GM23338 (cell line): ENCODE measurements around the gene ZSCAN5A. TPM values are rescaled to one million over a fixed set of nuclear protein-coding genes. Genes with fewer than 3 reads are reported as not detected.

Source experiments
- ATAC-seq: fragments of 200-7000 bp; cut with Tn5 transposase; 3 replicates; pipeline ENCODE4 v1.9.1; 2020
- DNase-seq: peaks from one replicate; pipeline ENCODE4 v3.0.0-alpha.2; 2015; ENCODE audit warnings: low spot score
- H2AFZ ChIP-seq: fragments of 200-600 bp; sonication (generic); 2 replicates; pipeline ENCODE4 v1.8.0; 2016; ENCODE audit warnings: antibody characterized with exemption, mild to moderate bottlenecking, moderate library complexity
- H3F3A ChIP-seq: fragments of 200-600 bp; sonication (generic); replicated peaks from 2 replicates; pipeline ENCODE4 v1.8.0; 2017; ENCODE audit warnings: antibody characterized with exemption, mixed run types, low read depth
- H3K27ac ChIP-seq: fragments of 200-600 bp; sonication (generic); 2 replicates; pipeline ENCODE4 v1.6.1; 2016; ENCODE audit warnings: low read depth
- H3K27me3 ChIP-seq: fragments of 200-600 bp; sonication (generic); 2 replicates; pipeline ENCODE4 v1.8.0; 2016; ENCODE audit warnings: mild to moderate bottlenecking, mixed run types, moderate library complexity; ENCODE audit not compliant: insufficient read depth
- H3K36me3 ChIP-seq: fragments of 200-600 bp; sonication (generic); 2 replicates; pipeline ENCODE4 v1.8.0; 2016; ENCODE audit warnings: mild to moderate bottlenecking; ENCODE audit not compliant: insufficient read depth
- H3K4me1 ChIP-seq: fragments of 200-600 bp; sonication (generic); 2 replicates; pipeline ENCODE4 v1.8.0; 2016; ENCODE audit warnings: mild to moderate bottlenecking, moderate library complexity; ENCODE audit not compliant: insufficient read depth
- H3K4me2 ChIP-seq: fragments of 200-600 bp; sonication (generic); 2 replicates; pipeline ENCODE4 v1.7.1; 2017; ENCODE audit warnings: mixed run types
- H3K4me3 ChIP-seq: fragments of 200-600 bp; sonication (generic); 2 replicates; pipeline ENCODE4 v1.6.1; 2016; ENCODE audit warnings: mixed run types
- H3K79me2 ChIP-seq: fragments of 200-600 bp; sonication (generic); replicated peaks from 2 replicates; pipeline ENCODE4 v1.8.0; 2017; ENCODE audit warnings: mild to moderate bottlenecking; ENCODE audit not compliant: insufficient read depth
- H3K9me2 ChIP-seq: fragments of 200-600 bp; sonication (generic); 2 replicates; pipeline ENCODE4 v1.8.0; 2017; ENCODE audit not compliant: insufficient read depth
- H4K20me1 ChIP-seq: fragments of 200-600 bp; sonication (generic); replicated peaks from 2 replicates; pipeline ENCODE4 v1.8.0; 2017; ENCODE audit warnings: mild to moderate bottlenecking; ENCODE audit not compliant: insufficient read depth
- H3K27ac Mint-ChIP-seq: 2 replicates; pipeline ENCODE4 v1.8.0; 2020; ENCODE audit warnings: inconsistent platforms, mild to moderate bottlenecking, moderate library complexity, mixed read lengths
- H3K27me3 Mint-ChIP-seq: 3 replicates; pipeline ENCODE4 v1.8.0; 2022; ENCODE audit warnings: low read depth, mild to moderate bottlenecking, moderate library complexity, mixed read lengths, inconsistent platforms; ENCODE audit not compliant: insufficient read depth, poor library complexity
- H3K36me3 Mint-ChIP-seq: 3 replicates; pipeline ENCODE4 v1.8.0; 2021; ENCODE audit warnings: low read depth, mild to moderate bottlenecking, inconsistent platforms, moderate library complexity, mixed read lengths
- H3K4me1 Mint-ChIP-seq: 3 replicates; pipeline ENCODE4 v1.8.0; 2020; ENCODE audit warnings: mild to moderate bottlenecking, inconsistent platforms, mixed read lengths
- H3K4me3 Mint-ChIP-seq: 3 replicates; pipeline ENCODE4 v1.8.0; 2021; ENCODE audit warnings: moderate library complexity, mild to moderate bottlenecking, inconsistent platforms, mixed read lengths
- H3K9me3 Mint-ChIP-seq: 3 replicates; pipeline ENCODE4 v1.8.0; 2020; ENCODE audit warnings: moderate library complexity, mild to moderate bottlenecking, inconsistent platforms, mixed read lengths
- CREB1 ChIP-seq: fragments of 250-450 bp; sonication (Bioruptor Pico); IDR thresholded peaks from 2 replicates; pipeline ENCODE4 v1.5.0; 2020; ENCODE audit warnings: low read depth, mild to moderate bottlenecking, moderate library complexity
- ETS1 ChIP-seq: IDR thresholded peaks from 2 replicates; pipeline ENCODE4 v1.6.1; 2016; ENCODE audit warnings: antibody characterized with exemption
- EZH2 ChIP-seq: fragments of 200-600 bp; sonication (generic); IDR thresholded peaks from one replicate; pipeline ENCODE4 v1.8.0; 2017; ENCODE audit warnings: antibody characterized with exemption, mild to moderate bottlenecking, low read depth; ENCODE audit not compliant: unreplicated experiment
- EZH2phosphoT487 ChIP-seq: fragments of 200-600 bp; sonication (generic); IDR thresholded peaks from one replicate; pipeline ENCODE4 v1.8.1; 2018; ENCODE audit warnings: antibody characterized with exemption; ENCODE audit not compliant: unreplicated experiment
- JUNB ChIP-seq: IDR thresholded peaks from one replicate; pipeline ENCODE4 v1.6.1; 2016; ENCODE audit warnings: antibody characterized with exemption; ENCODE audit not compliant: unreplicated experiment
- NANOG ChIP-seq: IDR thresholded peaks from 2 replicates; pipeline ENCODE4 v1.6.1; 2016; ENCODE audit warnings: antibody characterized with exemption, borderline replicate concordance
- POLR2AphosphoS5 ChIP-seq: IDR thresholded peaks from 2 replicates; pipeline ENCODE4 v1.6.1; 2016; ENCODE audit warnings: antibody characterized with exemption, low read depth
- STAT1 ChIP-seq: IDR thresholded peaks from one replicate; pipeline ENCODE4 v1.6.1; 2016; ENCODE audit warnings: antibody characterized with exemption; ENCODE audit not compliant: unreplicated experiment
- ZNF114 ChIP-seq: fragments of 250-450 bp; sonication (Bioruptor Pico); IDR thresholded peaks from 2 replicates; pipeline ENCODE4 v1.5.0; 2020; ENCODE audit warnings: mild to moderate bottlenecking, moderate library complexity
- ZNF331 ChIP-seq: fragments of 250-450 bp; sonication (Bioruptor Pico); IDR thresholded peaks from 2 replicates; pipeline ENCODE4 v1.5.0; 2020; ENCODE audit warnings: low read depth, mild to moderate bottlenecking, moderate library complexity
- polyA plus RNA-seq: library from polyadenylated mRNA; unstranded; fragments of >200 nt; fragmentation: Nextera tagmentation; extraction: Ambion mirVana; gene quantifications from 2 replicates; pipeline ENCODE4 v1.2.1, GENCODE V29; 2016
- total RNA-seq: library from RNA; depleted of rRNA; stranded (reverse); fragments of >200 nt; shearing (Covaris generic); gene quantifications from 2 replicates; pipeline ENCODE4 v1.2.3, GENCODE V29; 2014
- TF ChIP-seq, protein P1 (sequence below), 2 experiments: fragments of 200-600 bp in 1 of 2; sonication (generic) in 1 of 2; conservative IDR thresholded peaks; 2 replicates each; pipeline versions ENCODE4 v1.5.1 to v1.6.1; 2016 to 2017; ENCODE audit warnings: antibody characterized with exemption in 2 of 2, low read depth in 2 of 2, mild to moderate bottlenecking in 2 of 2, moderate library complexity in 1 of 2
- TF ChIP-seq, protein P2 (sequence below): fragments of 250-450 bp; sonication (Bioruptor Pico); IDR thresholded peaks from 2 replicates; pipeline ENCODE4 v1.5.0; 2020; ENCODE audit warnings: mild to moderate bottlenecking, moderate library complexity
- TF ChIP-seq, protein P3 (sequence below): IDR thresholded peaks from one replicate; pipeline ENCODE4 v1.6.1; 2018; ENCODE audit warnings: antibody characterized with exemption; ENCODE audit not compliant: unreplicated experiment

Gene ZSCAN5A
- total and polyA plus RNA-seq, 2 experiments from 2014 or later, result 10.2 to 12.5 TPM

DNA sequence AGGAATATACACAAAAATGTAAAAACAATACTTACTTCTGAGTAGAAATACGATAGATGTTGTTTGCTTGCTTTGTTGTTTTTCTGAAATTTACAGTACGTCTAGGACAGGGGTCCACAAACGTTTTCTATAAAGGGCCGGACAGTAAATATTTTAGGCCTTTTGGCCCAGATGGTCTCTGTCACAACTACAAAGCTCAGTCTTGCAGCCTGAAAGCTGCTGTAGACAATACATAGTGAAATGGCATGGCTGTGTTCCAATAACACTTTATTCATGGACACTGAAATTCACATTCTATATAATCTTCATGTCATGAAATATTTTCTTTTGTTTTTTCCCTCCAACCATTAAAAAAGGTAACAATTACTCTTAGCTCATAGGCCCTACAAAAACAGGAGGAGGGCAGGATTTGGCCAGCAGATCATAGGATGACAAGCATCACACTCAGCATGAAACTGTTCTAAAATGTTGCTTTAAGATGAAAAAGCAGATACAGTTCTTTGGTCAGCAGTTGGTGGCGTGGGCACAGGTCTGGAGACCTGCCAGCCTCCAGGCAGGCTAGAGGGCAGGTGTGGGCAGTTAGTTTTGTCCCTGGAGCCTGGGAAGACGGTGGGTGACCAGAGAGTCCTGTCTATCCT lies 42.4 kb downstream of the ZSCAN5A start, which contains the start of gene EDDM13:
Gene EDDM13 (plus strand): TSS at position 588 of the 638 bp plus-strand sequence. CDS start 87 bp downstream, outside the sequence.
- H3K36me3 Mint-ChIP-seq, result peaks cover 4% of the 10 kb centered on the region; the same call in 1 of the 3 replicates
- Histone ChIP-seq H3K4me3 (no peak within 1 kb of the TSS), H3F3A (no peaks in the 10 kb centered on the region), H2AFZ (no peak within 1 kb of the TSS), H3K27ac (no peak within 1 kb of the TSS), H3K27me3 (no peaks in the 10 kb centered on the region), H3K36me3 (0 out of 2 replicates have a peak, but pooled peaks cover 3% of the 10 kb centered on the region), H3K4me2 (no peak within 1 kb of the TSS), H3K79me2 (no peaks in the 10 kb centered on the region), H4K20me1 (no peaks in the 10 kb centered on the region), H3K4me1 (no peaks in the 10 kb centered on the region), H3K9me2 (no peaks in the 10 kb centered on the region)
- no peak for ATAC-seq
- H3K4me1 Mint-ChIP-seq, result no peaks in the 10 kb centered on the region
- peaks cover 3% of the 10 kb centered on the region; the same call in 2 of the 3 replicates for H3K9me3 Mint-ChIP-seq
- DNase-seq, result no peak
- H3K27ac Mint-ChIP-seq, result no peak within 1 kb of the TSS
- no peak for TF ChIP-seq ETS1
- TF ChIP-seq CREB1, result no peak
- no peak for TF ChIP-seq ZNF114
- TF ChIP-seq STAT1, result no peak
- no peak for TF ChIP-seq EZH2
- TF ChIP-seq, protein P1, sequence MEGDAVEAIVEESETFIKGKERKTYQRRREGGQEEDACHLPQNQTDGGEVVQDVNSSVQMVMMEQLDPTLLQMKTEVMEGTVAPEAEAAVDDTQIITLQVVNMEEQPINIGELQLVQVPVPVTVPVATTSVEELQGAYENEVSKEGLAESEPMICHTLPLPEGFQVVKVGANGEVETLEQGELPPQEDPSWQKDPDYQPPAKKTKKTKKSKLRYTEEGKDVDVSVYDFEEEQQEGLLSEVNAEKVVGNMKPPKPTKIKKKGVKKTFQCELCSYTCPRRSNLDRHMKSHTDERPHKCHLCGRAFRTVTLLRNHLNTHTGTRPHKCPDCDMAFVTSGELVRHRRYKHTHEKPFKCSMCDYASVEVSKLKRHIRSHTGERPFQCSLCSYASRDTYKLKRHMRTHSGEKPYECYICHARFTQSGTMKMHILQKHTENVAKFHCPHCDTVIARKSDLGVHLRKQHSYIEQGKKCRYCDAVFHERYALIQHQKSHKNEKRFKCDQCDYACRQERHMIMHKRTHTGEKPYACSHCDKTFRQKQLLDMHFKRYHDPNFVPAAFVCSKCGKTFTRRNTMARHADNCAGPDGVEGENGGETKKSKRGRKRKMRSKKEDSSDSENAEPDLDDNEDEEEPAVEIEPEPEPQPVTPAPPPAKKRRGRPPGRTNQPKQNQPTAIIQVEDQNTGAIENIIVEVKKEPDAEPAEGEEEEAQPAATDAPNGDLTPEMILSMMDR (conservative IDR thresholded peaks at IDR 0.05; ENCODE audit: low read depth in 2 of 2), result no peak
- TF ChIP-seq JUNB, result no peak
- no peak for TF ChIP-seq POLR2AphosphoS5
- TF ChIP-seq EZH2phosphoT487, result no peak
- TF ChIP-seq, protein P2, sequence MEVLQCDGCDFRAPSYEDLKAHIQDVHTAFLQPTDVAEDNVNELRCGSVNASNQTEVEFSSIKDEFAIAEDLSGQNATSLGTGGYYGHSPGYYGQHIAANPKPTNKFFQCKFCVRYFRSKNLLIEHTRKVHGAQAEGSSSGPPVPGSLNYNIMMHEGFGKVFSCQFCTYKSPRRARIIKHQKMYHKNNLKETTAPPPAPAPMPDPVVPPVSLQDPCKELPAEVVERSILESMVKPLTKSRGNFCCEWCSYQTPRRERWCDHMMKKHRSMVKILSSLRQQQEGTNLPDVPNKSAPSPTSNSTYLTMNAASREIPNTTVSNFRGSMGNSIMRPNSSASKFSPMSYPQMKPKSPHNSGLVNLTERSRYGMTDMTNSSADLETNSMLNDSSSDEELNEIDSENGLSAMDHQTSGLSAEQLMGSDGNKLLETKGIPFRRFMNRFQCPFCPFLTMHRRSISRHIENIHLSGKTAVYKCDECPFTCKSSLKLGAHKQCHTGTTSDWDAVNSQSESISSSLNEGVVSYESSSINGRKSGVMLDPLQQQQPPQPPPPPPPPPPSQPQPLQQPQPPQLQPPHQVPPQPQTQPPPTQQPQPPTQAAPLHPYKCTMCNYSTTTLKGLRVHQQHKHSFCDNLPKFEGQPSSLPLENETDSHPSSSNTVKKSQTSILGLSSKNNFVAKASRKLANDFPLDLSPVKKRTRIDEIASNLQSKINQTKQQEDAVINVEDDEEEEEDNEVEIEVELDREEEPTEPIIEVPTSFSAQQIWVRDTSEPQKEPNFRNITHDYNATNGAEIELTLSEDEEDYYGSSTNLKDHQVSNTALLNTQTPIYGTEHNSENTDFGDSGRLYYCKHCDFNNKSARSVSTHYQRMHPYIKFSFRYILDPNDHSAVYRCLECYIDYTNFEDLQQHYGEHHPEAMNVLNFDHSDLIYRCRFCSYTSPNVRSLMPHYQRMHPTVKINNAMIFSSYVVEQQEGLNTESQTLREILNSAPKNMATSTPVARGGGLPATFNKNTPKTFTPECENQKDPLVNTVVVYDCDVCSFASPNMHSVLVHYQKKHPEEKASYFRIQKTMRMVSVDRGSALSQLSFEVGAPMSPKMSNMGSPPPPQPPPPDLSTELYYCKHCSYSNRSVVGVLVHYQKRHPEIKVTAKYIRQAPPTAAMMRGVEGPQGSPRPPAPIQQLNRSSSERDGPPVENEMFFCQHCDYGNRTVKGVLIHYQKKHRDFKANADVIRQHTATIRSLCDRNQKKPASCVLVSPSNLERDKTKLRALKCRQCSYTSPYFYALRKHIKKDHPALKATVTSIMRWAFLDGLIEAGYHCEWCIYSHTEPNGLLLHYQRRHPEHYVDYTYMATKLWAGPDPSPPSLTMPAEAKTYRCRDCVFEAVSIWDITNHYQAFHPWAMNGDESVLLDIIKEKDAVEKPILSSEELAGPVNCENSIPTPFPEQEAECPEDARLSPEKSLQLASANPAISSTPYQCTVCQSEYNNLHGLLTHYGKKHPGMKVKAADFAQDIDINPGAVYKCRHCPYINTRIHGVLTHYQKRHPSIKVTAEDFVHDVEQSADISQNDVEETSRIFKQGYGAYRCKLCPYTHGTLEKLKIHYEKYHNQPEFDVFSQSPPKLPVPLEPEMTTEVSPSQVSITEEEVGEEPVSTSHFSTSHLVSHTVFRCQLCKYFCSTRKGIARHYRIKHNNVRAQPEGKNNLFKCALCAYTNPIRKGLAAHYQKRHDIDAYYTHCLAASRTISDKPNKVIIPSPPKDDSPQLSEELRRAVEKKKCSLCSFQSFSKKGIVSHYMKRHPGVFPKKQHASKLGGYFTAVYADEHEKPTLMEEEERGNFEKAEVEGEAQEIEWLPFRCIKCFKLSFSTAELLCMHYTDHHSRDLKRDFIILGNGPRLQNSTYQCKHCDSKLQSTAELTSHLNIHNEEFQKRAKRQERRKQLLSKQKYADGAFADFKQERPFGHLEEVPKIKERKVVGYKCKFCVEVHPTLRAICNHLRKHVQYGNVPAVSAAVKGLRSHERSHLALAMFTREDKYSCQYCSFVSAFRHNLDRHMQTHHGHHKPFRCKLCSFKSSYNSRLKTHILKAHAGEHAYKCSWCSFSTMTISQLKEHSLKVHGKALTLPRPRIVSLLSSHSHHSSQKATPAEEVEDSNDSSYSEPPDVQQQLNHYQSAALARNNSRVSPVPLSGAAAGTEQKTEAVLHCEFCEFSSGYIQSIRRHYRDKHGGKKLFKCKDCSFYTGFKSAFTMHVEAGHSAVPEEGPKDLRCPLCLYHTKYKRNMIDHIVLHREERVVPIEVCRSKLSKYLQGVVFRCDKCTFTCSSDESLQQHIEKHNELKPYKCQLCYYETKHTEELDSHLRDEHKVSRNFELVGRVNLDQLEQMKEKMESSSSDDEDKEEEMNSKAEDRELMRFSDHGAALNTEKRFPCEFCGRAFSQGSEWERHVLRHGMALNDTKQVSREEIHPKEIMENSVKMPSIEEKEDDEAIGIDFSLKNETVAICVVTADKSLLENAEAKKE (CRISPR knock-in tag), result no peak
- no peak for TF ChIP-seq ZNF331 (CRISPR knock-in tag)
- no peak for TF ChIP-seq NANOG
- TF ChIP-seq, protein P3, sequence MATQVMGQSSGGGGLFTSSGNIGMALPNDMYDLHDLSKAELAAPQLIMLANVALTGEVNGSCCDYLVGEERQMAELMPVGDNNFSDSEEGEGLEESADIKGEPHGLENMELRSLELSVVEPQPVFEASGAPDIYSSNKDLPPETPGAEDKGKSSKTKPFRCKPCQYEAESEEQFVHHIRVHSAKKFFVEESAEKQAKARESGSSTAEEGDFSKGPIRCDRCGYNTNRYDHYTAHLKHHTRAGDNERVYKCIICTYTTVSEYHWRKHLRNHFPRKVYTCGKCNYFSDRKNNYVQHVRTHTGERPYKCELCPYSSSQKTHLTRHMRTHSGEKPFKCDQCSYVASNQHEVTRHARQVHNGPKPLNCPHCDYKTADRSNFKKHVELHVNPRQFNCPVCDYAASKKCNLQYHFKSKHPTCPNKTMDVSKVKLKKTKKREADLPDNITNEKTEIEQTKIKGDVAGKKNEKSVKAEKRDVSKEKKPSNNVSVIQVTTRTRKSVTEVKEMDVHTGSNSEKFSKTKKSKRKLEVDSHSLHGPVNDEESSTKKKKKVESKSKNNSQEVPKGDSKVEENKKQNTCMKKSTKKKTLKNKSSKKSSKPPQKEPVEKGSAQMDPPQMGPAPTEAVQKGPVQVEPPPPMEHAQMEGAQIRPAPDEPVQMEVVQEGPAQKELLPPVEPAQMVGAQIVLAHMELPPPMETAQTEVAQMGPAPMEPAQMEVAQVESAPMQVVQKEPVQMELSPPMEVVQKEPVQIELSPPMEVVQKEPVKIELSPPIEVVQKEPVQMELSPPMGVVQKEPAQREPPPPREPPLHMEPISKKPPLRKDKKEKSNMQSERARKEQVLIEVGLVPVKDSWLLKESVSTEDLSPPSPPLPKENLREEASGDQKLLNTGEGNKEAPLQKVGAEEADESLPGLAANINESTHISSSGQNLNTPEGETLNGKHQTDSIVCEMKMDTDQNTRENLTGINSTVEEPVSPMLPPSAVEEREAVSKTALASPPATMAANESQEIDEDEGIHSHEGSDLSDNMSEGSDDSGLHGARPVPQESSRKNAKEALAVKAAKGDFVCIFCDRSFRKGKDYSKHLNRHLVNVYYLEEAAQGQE, result no peak
- H3K4me3 Mint-ChIP-seq, result no peak within 1 kb of the TSS
- H3K27me3 Mint-ChIP-seq, result no peaks in the 10 kb centered on the region
